Stimulated activated CD8-positive, alpha-beta memory T cell treated with anti-CD3 and anti-CD28 coated beads, Interleukin-4, amount 100 ng/mL, for 1 hour (primary cell): Measurements from ENCODE around the gene DIPK1B.

Source experiments
- DNase-seq, 2 donors: peaks; one replicate each; pipeline ENCODE4 v3.0.0-alpha.2; 2020; ENCODE audit warnings: low read depth in 2 of 2, low spot score in 1 of 2

The DIPK1B gene

GRCh38 chr9:136686794-136687711, 25.3 kb upstream of the DIPK1B start, which contains the start of gene AGPAT2:
Gene AGPAT2, minus strand, starts transcription at chr9:136687457. Its CDS starts 100 bp downstream, at chr9:136687357.
- DNase-seq = peak; percentile 20 to 31

- no peak for DNase-seq
Measured at GRCh38 chr9:136687721-136688223, 24.6 kb upstream of the DIPK1B start.

DNA sequence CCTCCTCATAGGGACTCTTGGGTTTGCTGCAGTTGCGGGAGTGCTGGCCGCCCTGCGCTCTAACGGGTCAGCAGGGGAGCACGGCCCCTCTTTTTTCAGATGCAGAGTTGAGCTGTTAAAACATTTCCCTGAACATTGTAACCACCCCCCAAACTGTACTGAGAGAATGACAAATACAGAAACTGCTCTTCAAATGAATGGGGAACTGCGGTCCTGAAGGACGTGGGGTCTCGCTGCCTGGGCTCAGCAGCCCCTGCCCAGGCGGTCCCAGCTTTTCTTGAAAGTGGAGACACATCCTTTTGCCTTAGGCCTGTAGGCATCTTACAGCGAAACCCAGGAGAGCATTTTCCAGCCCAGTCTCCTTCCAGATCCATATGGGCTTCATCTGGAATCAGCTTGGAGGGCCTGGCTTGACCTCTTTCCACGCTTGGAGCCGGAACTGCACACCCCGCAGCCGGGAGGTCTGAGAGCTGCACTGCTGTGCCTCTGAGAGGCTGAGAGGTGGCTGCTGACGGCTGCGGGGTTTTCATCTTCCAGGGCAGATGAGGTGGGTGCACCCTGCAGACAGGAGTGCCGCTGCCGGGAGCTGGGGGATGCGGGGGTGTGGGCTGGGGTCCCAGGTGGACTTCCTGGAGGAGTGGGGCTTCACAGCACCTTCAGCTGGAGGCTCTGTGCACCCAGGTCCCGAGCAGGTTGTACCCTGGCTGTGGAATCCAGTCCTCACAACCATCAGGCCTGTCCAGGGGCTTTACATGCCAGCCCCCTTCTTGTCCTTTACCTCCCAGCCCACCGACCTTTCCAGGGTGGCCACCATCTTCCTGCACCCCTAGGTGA, 23.9 kb upstream of the DIPK1B start:
- DNase-seq = no peak

- no peak for DNase-seq
Measured at GRCh38 chr9:136689108-136689460, 23.3 kb upstream of the DIPK1B start.

GRCh38 chr9:136690104-136690805, 22.1 kb upstream of the DIPK1B start:
- DNase-seq = no peak

- DNase-seq = no peak
Measured at GRCh38 chr9:136690806-136691261, 21.5 kb upstream of the DIPK1B start.

DNA sequence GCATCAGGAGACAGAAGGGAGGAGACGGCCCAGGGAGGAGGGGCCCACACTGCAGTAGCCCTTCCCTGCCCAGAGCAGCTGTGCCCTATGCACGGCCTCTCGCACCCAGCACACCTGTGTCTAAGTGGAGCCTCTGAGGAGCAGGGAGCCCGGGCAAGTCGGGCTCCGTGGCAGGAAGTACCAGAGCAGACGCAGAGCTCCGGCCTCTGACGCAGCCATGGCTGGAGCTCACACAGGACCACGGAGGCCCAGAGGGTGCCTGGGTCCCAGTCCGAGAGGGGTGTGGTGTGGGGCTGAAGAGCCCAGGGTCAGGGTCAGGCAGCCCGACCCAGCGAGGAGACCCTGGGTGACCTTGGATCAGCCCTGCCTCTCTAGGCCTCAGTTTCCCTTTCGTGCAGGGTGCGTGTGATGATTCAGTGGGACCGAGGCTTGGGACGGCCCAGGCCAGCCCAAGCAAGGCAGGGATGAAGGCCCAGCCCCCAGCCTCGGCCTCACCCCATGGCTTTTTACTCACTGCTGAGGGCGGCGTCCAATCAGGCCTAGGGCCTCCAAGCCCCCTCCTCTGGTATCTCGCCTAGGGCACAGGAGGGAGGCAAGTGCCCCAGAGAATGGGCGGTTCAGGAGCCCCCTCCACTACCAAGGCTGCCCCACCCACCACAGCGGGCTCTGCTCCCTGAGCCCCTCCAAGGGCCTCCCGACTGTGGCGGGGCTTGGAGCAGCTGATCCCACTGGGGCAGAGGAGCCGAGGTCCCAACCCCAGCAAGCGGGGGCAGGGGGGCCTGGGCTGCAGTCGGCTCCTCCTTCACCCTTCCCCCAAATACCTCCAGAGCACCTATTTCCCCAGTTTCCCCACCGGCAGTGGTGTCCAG, 20.8 kb upstream of the DIPK1B start:
- no peak for DNase-seq

DNA sequence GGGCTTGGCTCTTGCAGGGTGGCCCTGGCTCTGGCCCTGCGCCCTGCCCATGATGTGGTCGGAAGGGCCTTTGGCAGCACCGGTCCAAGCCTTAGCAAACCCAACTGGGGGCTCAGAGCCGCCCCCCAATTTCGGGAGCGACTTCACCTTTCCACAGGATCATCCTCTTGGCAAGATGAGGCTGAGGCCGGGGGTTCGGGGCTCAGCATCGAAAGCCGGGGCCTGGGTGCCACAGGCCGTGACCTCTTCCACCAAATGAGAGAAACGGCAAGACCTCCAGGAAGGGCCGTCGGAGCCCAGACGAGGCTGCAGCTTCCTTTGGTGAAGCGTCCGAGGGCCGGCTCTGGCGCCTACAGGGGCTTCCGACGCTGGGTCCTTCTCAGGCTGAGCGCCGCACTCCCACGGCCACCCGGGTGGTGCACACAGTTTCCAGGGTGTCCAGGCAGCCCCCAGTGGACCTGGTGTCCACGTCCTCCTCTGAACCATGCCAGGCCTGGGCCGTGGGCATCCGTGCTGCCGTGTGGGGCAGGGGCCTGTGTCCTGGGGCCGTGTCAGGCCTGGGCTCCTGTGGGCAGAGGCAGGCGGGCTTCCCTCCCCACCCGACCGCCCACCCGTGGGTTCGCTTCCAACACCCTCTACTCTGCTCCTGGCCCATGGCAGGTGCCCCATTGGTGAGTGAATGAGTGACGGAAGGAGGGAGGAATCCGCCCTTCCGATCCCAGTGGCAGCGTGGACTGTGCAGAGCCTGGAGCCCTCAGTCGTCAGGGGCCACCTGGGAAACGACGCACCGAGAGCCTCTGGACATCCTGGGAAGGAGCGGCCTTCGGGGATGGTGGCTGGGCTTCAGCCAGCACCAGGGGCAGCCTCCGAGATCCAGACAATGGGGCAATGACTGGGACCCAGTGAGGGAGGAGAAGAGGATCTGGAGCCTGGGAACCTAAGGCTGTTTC, 19.9 kb upstream of the DIPK1B start:
- DNase-seq = no peak

GRCh38 chr9:136693135-136693489, 19.3 kb upstream of the DIPK1B start:
- no peak for DNase-seq

DNA sequence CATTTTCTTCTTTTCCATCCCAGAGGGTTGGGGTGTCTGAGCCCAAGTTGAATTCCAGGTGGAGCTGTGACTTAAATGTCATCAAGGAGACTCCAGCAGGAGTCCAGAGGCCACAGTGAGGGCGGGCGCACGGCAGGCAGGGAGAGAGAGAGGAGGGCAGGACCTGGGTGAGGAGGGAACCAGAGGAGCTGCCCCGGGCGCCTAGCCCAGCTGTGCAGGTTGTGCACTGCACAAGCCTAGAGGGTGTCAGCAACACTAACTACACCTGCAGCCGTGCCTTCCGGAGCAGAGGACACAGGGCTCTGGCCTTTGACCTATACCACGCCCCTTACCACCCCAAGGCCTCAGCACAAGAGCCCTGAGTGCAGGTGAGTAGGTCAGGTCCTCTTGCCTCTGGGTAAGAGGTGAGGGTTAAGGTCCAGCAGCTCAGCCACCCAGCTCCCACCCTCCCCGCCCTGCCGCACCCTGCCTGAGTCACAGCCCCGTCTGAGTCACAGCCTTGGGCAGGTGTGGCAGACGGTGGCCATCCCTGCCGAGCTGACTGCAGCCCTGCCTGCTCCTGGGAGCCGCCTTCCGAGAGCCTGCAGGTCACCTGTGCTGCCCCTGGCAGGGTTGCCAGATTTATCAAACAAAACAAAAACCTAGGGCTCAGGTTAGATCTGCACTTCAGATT, 18.7 kb upstream of the DIPK1B start:
- no peak for DNase-seq

DNA sequence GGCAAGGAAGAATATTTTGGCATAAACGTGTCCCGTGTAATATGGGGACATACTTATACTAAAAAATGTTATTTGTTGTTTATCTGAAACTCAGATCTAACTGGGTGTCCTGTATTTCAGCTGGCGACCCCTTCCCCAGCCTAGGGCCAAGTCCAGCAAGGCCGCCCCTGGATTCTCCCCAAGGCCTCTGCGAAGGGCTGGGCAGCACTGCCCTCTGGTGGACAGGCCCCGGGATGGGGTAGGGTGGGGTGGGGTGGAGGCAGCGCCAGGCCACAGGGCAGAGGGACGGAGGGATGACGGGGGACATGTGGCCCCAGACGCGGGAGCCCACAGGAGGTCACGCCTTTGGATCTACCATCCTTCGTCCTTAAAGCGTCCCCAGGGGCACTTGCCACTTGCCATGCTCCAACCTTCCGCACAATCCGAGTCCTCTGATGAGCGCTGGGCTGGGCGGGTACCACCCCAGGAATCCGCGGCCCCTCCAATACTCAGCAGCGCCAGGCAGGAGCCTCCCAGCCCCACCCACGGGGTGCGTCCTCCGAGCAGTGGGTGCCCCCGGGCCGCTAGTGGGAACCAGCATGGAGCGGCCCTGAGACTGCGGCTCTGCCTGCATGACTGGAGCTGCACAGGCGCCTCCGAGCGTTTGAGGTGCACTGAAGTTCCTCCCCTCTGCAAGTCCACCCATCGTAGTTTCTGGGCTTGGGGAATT, 18.1 kb upstream of the DIPK1B start:
- no peak for DNase-seq

DNA sequence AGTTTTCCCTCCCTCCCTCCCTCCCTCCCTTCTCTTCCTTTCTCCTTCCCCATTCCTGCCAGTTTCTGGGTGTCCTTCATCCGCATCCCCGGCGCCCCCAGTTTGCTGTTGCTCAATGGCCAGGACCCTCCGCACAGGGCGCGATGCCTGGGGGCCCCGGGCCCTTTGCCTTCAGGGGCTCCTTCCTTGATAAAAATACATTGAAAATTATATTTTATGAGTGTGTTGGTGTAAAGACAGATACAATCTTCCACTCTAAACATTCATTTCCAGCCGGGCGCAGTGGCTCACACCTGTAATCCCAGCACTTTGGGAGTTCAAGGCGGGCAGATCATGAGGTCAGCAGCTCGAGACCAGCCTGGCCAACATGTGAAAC, 17.5 kb upstream of the DIPK1B start:
- no peak for DNase-seq

DNA sequence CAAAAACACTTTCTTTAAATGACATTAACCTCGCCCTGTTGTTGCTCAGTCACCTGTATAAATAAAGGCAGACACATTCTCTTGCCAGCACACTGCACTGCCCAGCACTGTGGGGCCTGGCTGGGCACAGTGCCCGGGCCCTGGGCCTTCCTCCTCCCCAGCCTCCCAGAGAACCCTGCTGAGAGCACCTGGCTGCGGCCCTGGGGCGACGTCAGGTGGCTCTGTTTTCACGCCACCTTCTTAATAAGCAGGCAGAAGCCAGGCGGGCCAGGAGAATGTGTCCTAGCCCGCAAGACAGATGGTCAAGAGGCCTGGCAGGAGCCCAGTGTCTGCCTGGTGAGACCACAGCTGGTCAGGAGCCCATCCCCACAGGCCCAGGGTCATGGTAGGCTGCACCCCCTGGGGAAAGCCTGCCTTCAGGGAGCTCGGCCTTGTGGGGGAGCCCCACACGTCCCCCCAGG, 16.9 kb upstream of the DIPK1B start:
- no peak for DNase-seq

- DNase-seq = no peak
Measured at GRCh38 chr9:136695955-136696354, 16.4 kb upstream of the DIPK1B start.

GRCh38 chr9:136696502-136696901, 15.9 kb upstream of the DIPK1B start:
- DNase-seq = no peak

- DNase-seq = no peak
Measured at GRCh38 chr9:136697146-136697820, 15.1 kb upstream of the DIPK1B start.

DNA sequence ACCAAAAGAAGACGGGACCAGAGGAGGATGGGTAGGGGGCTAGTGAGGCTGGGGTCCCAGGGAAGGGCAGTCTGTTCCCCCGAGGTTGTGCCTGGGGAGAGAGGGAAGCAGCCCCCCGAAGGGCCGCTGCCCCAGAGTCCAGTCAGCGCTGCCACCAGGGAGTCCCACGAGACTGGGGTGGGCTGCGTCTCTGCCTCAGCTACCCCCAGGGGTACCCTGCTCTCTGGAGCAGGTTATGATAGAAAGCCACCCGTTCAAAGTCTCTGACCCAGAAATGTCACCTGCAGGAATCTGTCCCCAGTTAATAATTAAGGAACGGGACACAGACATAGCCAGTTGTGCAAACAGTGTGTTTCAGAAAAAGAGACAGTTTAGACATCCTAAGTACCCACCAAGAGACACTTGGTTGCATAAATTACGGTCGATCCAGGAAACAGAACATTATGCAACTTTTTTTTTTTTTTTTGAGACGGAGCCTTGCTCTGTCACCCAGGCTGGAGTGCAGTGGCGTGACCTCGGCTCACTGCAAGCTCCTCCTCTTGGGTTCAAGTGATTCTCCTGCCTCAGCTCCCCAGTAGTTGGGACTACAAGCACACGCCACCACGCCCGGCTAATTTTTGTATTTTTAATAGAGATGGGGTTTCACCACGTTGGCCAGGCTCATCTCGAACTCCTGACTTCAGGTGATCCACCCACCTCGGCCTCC, 14.4 kb upstream of the DIPK1B start:
- DNase-seq = no peak
